K562 (cell line): ENCODE measurements around the gene DGCR8. TPM values are rescaled to one million over a fixed set of nuclear protein-coding genes. Genes with fewer than 3 reads are reported as not detected.

Source experiments
- E2F6 ChIP-seq, 2 experiments: IDR thresholded peaks; 2 replicates each; pipeline ENCODE4 v1.6.1; 2011; ENCODE audit warnings: borderline replicate concordance in 1 of 2, control low read depth in 1 of 2, low read depth in 1 of 2, low read length in 1 of 2, mild to moderate bottlenecking in 1 of 2, mixed read lengths in 1 of 2, moderate library complexity in 1 of 2; ENCODE audit not compliant: insufficient read depth in 1 of 2, insufficient read length in 1 of 2, poor library complexity in 1 of 2, severe bottlenecking in 1 of 2; ENCODE audit errors: extremely low read depth in 1 of 2
- ELK3 ChIP-seq: fragments of 450-650 bp; formaldehyde crosslinking; IDR thresholded peaks from 2 replicates; pipeline ENCODE4 v1.4.0; 2020; ENCODE audit warnings: mild to moderate bottlenecking
- HBP1 ChIP-seq: fragments of 450-650 bp; formaldehyde crosslinking; IDR thresholded peaks from 2 replicates; pipeline ENCODE4 v1.4.0; 2022; ENCODE audit warnings: missing genetic modification characterization
- HDAC6 ChIP-seq: IDR thresholded peaks from 2 replicates; pipeline ENCODE4 v1.6.1; 2012; ENCODE audit warnings: low read depth, mild to moderate bottlenecking, control low read depth, inconsistent platforms, low read length, moderate library complexity
- HIVEP1 ChIP-seq: fragments of 250-450 bp; sonication (Bioruptor Pico); IDR thresholded peaks from 2 replicates; pipeline ENCODE4 v1.4.0; 2020; ENCODE audit warnings: mild to moderate bottlenecking
- JUNB ChIP-seq: fragments of 450-650 bp; formaldehyde crosslinking; conservative IDR thresholded peaks from 2 replicates; pipeline ENCODE4 v1.4.0; 2020; ENCODE audit warnings: mild to moderate bottlenecking
- KDM5B ChIP-seq: fragments of 200-600 bp; sonication (generic); IDR thresholded peaks from 2 replicates; pipeline ENCODE4 v1.6.1; 2012; ENCODE audit warnings: low read depth, mild to moderate bottlenecking, moderate library complexity, low read length, control low read depth, inconsistent platforms; ENCODE audit not compliant: insufficient replicate concordance
- MTF1 ChIP-seq: fragments of 250-450 bp; sonication (Bioruptor Pico); IDR thresholded peaks from 2 replicates; pipeline ENCODE4 v1.9.0; 2021; ENCODE audit warnings: moderate library complexity, mild to moderate bottlenecking, inconsistent platforms, borderline replicate concordance
- NCOA2 ChIP-seq, 2 experiments: fragments of 450-650 bp; IDR thresholded peaks; 2 replicates each; pipeline ENCODE4 v1.6.1; 2018; ENCODE audit warnings: mild to moderate bottlenecking in 2 of 2, moderate library complexity in 1 of 2; ENCODE audit not compliant: partially characterized antibody in 2 of 2
- NFATC3 ChIP-seq: fragments of 450-650 bp; IDR thresholded peaks from 2 replicates; pipeline ENCODE4 v1.6.1; 2017; ENCODE audit warnings: mild to moderate bottlenecking
- RBM34 ChIP-seq: fragments of 200-400 bp; formaldehyde crosslinking; IDR thresholded peaks from 2 replicates; pipeline ENCODE4 v1.6.1; 2018; ENCODE audit warnings: low read length, borderline replicate concordance; ENCODE audit not compliant: insufficient read depth
- SRSF3 ChIP-seq: fragments of 200-400 bp; formaldehyde crosslinking; IDR thresholded peaks from 2 replicates; pipeline ENCODE4 v1.6.1; 2016; ENCODE audit warnings: mild to moderate bottlenecking, low read length, moderate library complexity; ENCODE audit not compliant: insufficient read depth
- ZBTB26 ChIP-seq: fragments of 450-650 bp; formaldehyde crosslinking; IDR thresholded peaks from 2 replicates; pipeline ENCODE4 v1.4.0; 2022; ENCODE audit warnings: missing genetic modification characterization
- ZBTB5 ChIP-seq: fragments of 450-650 bp; IDR thresholded peaks from 2 replicates; pipeline ENCODE4 v1.6.1; 2017; ENCODE audit warnings: antibody characterized with exemption
- ZFP91 ChIP-seq: sonication (generic); formaldehyde crosslinking; IDR thresholded peaks from 2 replicates; pipeline ENCODE4 v1.8.0; 2022; ENCODE audit warnings: mild to moderate bottlenecking, missing genetic modification reagents
- ZNF133 ChIP-seq: fragments of 250-450 bp; sonication (Bioruptor Pico); IDR thresholded peaks from 2 replicates; pipeline ENCODE4 v1.4.0; 2020; ENCODE audit warnings: mild to moderate bottlenecking
- ZNF41 ChIP-seq: fragments of 250-450 bp; sonication (Bioruptor Pico); conservative IDR thresholded peaks from 2 replicates; pipeline ENCODE4 v1.4.0; 2020; ENCODE audit warnings: mild to moderate bottlenecking
- ZNF561 ChIP-seq: fragments of 450-650 bp; formaldehyde crosslinking; conservative IDR thresholded peaks from 2 replicates; pipeline ENCODE4 v1.4.0; 2020; ENCODE audit warnings: mild to moderate bottlenecking, moderate library complexity
- polyA plus RNA-seq, 8 experiments: library from polyadenylated mRNA; depleted of rRNA in 4 of 8; stranded (reverse) in 5 of 8; unstranded in 3 of 8; fragments of >200 nt; fragmentation: Nextera tagmentation in 2 of 8; fragmentation: Illumina TruSeq in 1 of 8; extraction: Ambion mirVana in 2 of 8; extraction: Trizol in 1 of 8; gene quantifications; 2 replicates each; pipeline versions ENCODE4 v1.2.1 to v1.2.3, GENCODE V29; 2011 to 2014; ENCODE audit warnings: inconsistent platforms in 1 of 8, missing spikeins in 1 of 8
- total RNA-seq, 7 experiments: library from RNA; depleted of rRNA in 6 of 7; stranded (reverse); fragments of >200 nt in 6 of 7; fragmentation: Illumina TruSeq in 2 of 7; extraction: Trizol in 2 of 7; gene quantifications; 2 replicates each; pipeline versions ENCODE4 v1.2.1 to v1.2.3, GENCODE V29; 2011 to 2021; ENCODE audit warnings: low replicate concordance in 1 of 7

The DGCR8 gene
- total and polyA plus RNA-seq, 9 of the 15 experiments (the other 6 are each of a cell fraction or from before 2014, with no cell fraction given) = 5.9 to 144 (median 80.1) TPM

GRCh38 chr22:20116376-20116950 is 36.4 kb downstream of the DGCR8 start (continued):
- TF ChIP-seq ZBTB26 (CRISPR knock-in tag) (peak; percentile 89), HIVEP1 (CRISPR knock-in tag) (peak; percentile 85), NFATC3 (0 out of 2 replicates have a peak, but pooled peaks have one; percentile 26), ZNF41 (CRISPR knock-in tag) (0 out of 2 replicates have a peak, but pooled peaks have one; percentile 50), JUNB (CRISPR knock-in tag) (0 out of 2 replicates have a peak, but pooled peaks have one; percentile 25), RBM34 (no peak), HDAC6 (peak; percentile 78; the same call in 1 of the 2 replicates), ZNF133 (CRISPR knock-in tag) (0 out of 2 replicates have a peak, but pooled peaks have one; percentile 70), HBP1 (CRISPR knock-in tag) (peak; percentile 77; the same call in 1 of the 2 replicates), ZNF561 (CRISPR knock-in tag) (peak; percentile 78), ZBTB5 (peak; percentile 61; the same call in 1 of the 2 replicates), KDM5B (peak; percentile 28), E2F6 (IDR thresholded peaks at IDR 0.05; ENCODE audit: borderline replicate concordance in 1 of 2, extremely low read depth in 1 of 2, insufficient read depth in 1 of 2, insufficient read length in 1 of 2, low read depth in 1 of 2, low read length in 1 of 2, poor library complexity in 1 of 2, severe bottlenecking in 1 of 2) (peak; percentile 18 to 40), ELK3 (CRISPR knock-in tag) (0 out of 2 replicates have a peak, but pooled peaks have one; percentile 70), ZFP91 (CRISPR knock-in tag) (no peak), SRSF3 (no peak), NCOA2 (IDR thresholded peaks at IDR 0.05; ENCODE audit: partially characterized antibody in 2 of 2) (no peak), MTF1 (0 out of 2 replicates have a peak, but pooled peaks have one; percentile 67)
